G401.6 (cell line): ENCODE results near the gene TACC2.

Experiments used
- FAIRE-seq: peaks from 2 replicates; lab custom pipeline; 2012; peaks lifted over from hg19 to GRCh38; lab: Jason Lieb, UNC

TACC2 gene

GRCh38 chr10:122229666-122230065 is 240.7 kb downstream of the TACC2 start:
- no peak for FAIRE-seq

GRCh38 chr10:122230222-122230621 is 241.3 kb downstream of the TACC2 start:
- no peak for FAIRE-seq

- FAIRE-seq, result no peak
Measured at GRCh38 chr10:122232769-122233168, 243.8 kb downstream of the TACC2 start.

- FAIRE-seq, result no peak
Measured at GRCh38 chr10:122233857-122234348, 244.9 kb downstream of the TACC2 start.

- no peak for FAIRE-seq
Measured at GRCh38 chr10:122234416-122234815, 245.5 kb downstream of the TACC2 start.

- FAIRE-seq, result no peak
Measured at GRCh38 chr10:122236690-122237306, 247.8 kb downstream of the TACC2 start.

GRCh38 chr10:122237331-122237990 is 248.5 kb downstream of the TACC2 start:
- FAIRE-seq, result no peak

- FAIRE-seq, result no peak
Measured at GRCh38 chr10:122239578-122240257, 250.8 kb downstream of the TACC2 start.

- no peak for FAIRE-seq
Measured at GRCh38 chr10:122240401-122240800, 251.4 kb downstream of the TACC2 start.

GRCh38 chr10:122241836-122242235 is 252.9 kb downstream of the TACC2 start:
- no peak for FAIRE-seq

- no peak for FAIRE-seq
Measured at GRCh38 chr10:122243550-122243949, 254.6 kb downstream of the TACC2 start.

- FAIRE-seq, result no peak
Measured at GRCh38 chr10:122244001-122244975, 255.3 kb downstream of the TACC2 start.

- no peak for FAIRE-seq
Measured at GRCh38 chr10:122245136-122245535, 256.2 kb downstream of the TACC2 start.

- FAIRE-seq, result no peak
Measured at GRCh38 chr10:122245897-122246296, 256.9 kb downstream of the TACC2 start.

- no peak for FAIRE-seq
Measured at GRCh38 chr10:122246830-122247520, 258.0 kb downstream of the TACC2 start.

GRCh38 chr10:122248356-122249302 is 259.7 kb downstream of the TACC2 start:
- no peak for FAIRE-seq

GRCh38 chr10:122249303-122249850 is 260.4 kb downstream of the TACC2 start:
- FAIRE-seq, result no peak

GRCh38 chr10:122249991-122250750 is 261.2 kb downstream of the TACC2 start:
- no peak for FAIRE-seq
